ENCODE data around the gene ATG7. TPM values are rescaled to one million over a fixed set of nuclear protein-coding genes. Genes with fewer than 3 reads are reported as not detected.
A peak's percentile ranks its signal among the peaks of the same experiment; 100 is the strongest.

Gene ATG7
- 17.3 TPM for polyA plus RNA-seq (2013, experiment 1 of 2; ENCODE audit: insufficient read length)
- 20.2 TPM for polyA plus RNA-seq (2013, experiment 2 of 2; ENCODE audit: insufficient read length)

DNA sequence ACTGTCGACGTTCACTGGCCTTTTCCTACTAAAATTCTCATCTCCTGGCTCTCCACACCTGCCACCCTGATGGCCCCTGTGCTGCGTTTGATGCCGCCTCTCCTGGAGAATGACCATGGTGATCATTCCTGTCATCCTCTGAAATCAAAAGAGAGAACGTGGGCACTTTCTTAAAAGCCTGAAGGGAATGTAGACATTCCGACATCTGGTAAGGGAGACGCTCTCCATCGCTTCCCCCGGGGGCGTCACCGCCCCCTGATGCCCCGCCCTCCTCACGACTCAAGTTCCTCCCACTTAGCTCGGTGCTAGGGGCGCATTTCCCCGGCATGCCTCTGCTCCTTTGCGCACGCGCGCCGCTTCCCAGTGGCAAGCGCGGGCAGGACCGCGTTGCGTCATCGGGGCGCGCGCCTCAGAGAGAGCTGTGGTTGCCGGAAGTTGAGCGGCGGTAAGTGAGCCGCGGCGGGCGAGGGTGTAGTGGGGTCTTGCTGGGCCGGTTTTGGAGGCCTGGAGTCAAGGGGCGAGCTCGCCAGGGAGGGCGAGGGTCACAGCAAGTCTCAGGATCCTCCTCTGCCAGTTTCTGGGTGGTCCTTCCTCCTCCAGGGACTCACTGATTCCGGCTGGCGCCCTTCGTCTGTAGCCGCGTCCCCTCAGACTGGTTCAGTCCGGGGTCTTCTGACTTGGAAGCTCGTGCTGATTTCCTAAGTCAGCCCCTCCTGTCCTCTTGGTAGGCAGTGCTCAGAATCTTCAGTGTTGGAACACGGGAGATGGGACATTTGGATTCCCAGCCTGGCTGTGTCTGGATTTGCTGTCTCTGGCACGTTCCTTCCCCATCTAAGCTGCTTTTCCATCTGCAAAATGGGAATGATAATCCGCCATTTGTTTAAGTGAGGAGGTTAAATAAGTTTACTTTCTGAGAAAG lies at the start of gene ATG7:
TSS of gene ATG7 (plus strand) at position 412 of the 919 bp plus-strand sequence. CDS start 26,299 bp downstream, outside the sequence.
- peak; percentile 98 for DNase-seq

DNA sequence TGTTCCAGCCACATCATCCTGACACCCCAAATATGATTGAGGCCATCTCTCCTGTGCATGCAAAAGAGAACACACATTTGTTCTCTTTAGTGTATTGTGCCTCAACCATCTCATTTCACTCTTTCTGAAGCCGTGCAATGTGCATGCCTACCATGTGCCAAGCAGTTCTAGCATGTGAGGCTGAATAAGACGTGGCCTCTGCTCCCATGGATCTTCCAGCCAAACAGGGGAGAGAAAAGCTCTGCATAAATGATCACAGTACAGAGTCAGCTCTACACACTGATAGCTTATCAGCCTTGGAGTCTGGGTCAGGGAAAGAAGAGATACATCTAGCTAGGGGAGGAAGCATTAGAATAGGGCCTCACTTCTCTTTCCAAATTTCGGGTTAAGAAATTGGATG lies 48.2 kb upstream of the ATG7 start:
- DNase-seq, result no peak

DNA sequence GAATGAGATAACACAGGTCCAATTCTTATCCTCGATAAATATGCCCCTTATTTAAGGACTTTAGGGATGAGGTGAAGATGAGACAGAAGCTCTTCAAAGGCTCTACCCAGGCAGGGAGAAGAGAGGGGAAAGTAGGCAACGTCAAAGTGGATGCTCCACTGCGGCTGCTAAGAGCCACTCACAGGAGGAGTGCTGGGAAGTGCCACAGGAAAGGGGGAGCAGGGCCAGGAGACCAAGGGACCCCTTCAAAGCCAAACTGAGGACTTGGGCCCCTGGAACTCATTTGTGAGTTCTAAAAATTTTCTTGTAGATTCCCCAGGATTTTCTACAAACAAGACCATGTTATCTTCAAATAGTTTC lies 47.3 kb upstream of the ATG7 start:
- DNase-seq, result no peak

GRCh38 chr3:11226042-11226370 lies 46.2 kb upstream of the ATG7 start:
- no peak for DNase-seq

GRCh38 chr3:11228041-11228440 lies 44.2 kb upstream of the ATG7 start:
- DNase-seq, result no peak

- DNase-seq, result no peak
Observed at GRCh38 chr3:11230125-11230524, 42.1 kb upstream of the ATG7 start.

DNA sequence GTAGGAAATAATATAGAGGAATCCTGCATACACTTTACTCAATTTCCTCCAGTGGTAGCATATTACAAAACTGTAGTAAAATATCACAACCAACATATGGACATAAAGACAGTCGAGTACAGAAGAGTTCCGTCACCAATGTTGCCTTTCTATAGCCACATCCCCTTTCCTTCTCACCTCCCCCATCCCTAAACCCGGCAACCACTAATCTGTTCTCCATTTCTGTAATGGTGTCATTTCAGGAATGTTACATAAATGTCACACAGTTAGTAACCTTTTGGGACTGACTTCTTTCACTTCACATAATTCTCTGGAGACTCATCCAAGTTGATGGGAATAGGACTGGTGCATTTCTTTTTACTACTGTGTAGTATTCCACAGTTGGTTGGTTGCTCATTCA lies 41.4 kb upstream of the ATG7 start:
- DNase-seq, result no peak

- DNase-seq, result no peak
Observed at GRCh38 chr3:11235385-11235784, 36.8 kb upstream of the ATG7 start.

- DNase-seq, result peak; percentile 73
Observed at GRCh38 chr3:11236588-11237461, 35.4 kb upstream of the ATG7 start.

DNA sequence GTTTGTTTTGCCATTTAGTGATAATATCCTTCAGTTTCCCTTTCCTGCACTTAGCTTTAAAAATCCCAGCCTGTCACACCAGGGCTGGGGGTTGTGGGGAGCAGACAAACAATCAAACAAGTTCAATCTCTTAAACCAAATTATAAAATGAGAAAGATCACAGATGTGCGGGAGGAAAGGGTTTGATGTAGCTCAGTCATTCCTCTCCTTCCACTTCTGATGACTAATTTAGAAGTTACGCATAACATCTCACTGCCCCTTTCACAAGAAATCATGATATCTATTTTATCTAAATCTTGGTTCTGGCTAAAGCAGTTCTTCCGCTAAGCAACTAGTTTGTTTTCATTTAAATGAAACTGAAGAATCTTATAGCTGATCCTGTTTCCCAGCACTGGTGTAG lies 34.1 kb upstream of the ATG7 start:
- DNase-seq, result peak; percentile 87

- DNase-seq, result peak; percentile 89
Observed at GRCh38 chr3:11238880-11239279, 33.3 kb upstream of the ATG7 start.

DNA sequence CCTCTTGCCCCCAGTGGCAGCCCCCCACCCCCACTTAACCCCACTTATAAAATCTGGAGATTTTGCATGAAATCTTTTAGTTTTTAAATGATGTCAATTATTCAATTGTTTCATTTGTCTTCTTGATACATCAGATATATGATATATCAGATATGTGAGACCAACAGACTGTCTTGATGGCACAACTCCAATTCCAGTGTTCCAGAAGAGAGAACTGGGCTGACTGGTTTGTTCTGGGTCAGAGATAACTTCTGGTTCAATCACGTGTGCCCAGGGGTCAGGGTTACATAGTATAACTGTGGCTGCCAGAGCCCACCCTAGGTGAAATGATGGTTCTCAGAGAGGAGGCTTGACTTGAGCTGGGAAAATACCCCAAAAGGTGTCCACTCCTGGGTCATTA lies 32.4 kb upstream of the ATG7 start:
- no peak for DNase-seq

GRCh38 chr3:11240496-11240895 lies 31.7 kb upstream of the ATG7 start:
- DNase-seq, result no peak

GRCh38 chr3:11244121-11244677 lies 28.0 kb upstream of the ATG7 start:
- peak; percentile 36 for DNase-seq

GRCh38 chr3:11245276-11245675 lies 26.9 kb upstream of the ATG7 start:
- DNase-seq, result no peak

DNA sequence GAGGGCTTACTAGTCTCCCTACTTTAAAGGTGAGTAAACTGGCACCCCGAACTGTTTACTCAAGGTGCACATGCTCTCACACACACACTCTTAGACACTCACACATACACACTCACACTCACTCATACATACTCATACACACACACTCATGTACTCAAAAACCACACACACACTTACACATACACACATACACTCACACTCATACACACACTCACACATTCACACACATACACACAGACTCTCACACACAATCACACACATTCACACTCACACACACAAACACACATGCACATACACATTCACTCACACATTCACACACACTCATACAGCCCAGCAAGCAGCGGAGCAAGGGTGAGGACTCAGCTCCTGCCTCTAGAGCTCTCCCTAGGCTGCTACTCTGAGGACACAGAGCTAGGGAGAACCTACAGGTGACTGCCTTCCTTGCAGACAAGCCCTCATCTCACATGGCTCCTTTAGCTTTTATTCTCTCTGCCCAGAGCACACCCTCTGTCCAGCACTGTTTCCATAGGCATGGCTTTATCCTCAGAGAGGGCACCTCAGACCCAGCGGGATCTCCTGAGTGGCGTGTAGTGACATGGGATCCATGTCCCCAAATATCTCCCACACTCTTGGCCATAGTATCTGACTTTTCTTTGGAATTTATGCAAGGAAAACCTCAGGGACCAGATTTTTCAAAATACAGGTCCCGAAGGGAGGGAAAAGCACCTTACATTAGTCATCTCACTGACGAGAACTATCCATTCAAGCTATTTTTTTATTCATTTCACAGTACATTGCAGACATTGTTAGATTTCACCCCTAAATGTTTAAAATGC lies 26.2 kb upstream of the ATG7 start:
- no peak for DNase-seq

DNA sequence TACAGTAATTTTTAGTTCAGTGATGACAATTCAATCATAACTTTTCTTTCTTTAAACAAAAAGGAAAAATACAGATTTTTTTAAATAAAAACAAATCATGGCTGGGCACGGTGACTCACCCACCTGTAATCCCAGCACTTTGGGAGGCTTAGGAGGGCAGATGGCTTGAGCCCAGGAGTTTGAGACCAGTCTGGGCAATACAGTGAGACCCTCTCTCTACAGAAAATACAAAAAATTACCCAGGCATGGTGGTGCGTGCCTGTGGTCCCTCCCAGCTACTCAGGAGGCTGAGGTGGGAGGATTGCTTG lies 25.6 kb upstream of the ATG7 start:
- no peak for DNase-seq

- DNase-seq, result no peak
Observed at GRCh38 chr3:11247362-11247761, 24.8 kb upstream of the ATG7 start.

- no peak for DNase-seq
Observed at GRCh38 chr3:11248596-11248995, 23.6 kb upstream of the ATG7 start.

GRCh38 chr3:11250902-11251806 lies 21.0 kb upstream of the ATG7 start:
- no peak for DNase-seq

DNA sequence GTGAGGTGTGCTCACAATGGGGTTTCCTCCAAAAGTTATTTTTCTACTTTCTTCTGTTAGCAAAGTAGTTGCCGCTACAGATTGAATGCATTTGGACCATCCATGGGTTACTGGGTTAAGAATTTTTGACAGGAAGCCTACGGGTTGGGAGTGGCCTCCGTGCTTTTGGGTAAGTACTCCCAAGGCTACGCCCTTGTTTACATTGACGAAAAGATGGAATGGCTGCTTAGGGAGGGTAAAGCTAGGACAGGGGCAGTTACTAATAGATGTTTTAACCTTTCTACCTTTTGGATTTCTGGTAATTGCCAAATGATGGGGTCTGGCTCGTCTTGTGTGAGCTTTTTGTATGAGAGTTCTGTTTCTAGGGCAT lies 20.4 kb upstream of the ATG7 start:
- no peak for DNase-seq

Data from fibroblast of skin of scalp (primary cell).